Cardiac fibroblast (primary cell): Measurements from ENCODE around the gene MANSC4.

Experiments
- DNase-seq, 2 donors: peaks; one replicate each; pipeline versions ENCODE4 v3.0.0 to v3.0.0-alpha.2; 2010; ENCODE audit warnings: low read depth in 2 of 2
- H3K4me3 ChIP-seq, 2 donors: replicated peaks in 1 of 2; 1 replicate in 1 of 2; 2 replicates in 1 of 2; pipeline ENCODE4 v1.5.1; 2011; ENCODE audit warnings: low read depth in 2 of 2, low read length in 2 of 2, mild to moderate bottlenecking in 2 of 2, moderate library complexity in 1 of 2
- CTCF ChIP-seq: IDR thresholded peaks from one replicate; pipeline ENCODE4 v1.5.1; 2011; ENCODE audit warnings: low read depth, mild to moderate bottlenecking, low read length, inconsistent platforms

MANSC4 gene

GRCh38 chr12:27802511-27802910, 22.5 kb upstream of the MANSC4 start:
- H3K4me3 ChIP-seq, result no peak overlapping the region
- no peak for TF ChIP-seq CTCF
- DNase-seq, result no peak

- TF ChIP-seq CTCF, result no peak
- H3K4me3 ChIP-seq, result no peak overlapping the region
- DNase-seq, result no peak
These were observed 21.6 kb upstream of the MANSC4 start for GRCh38 chr12:27801630-27802029.

GRCh38 chr12:27800819-27801218, 20.8 kb upstream of the MANSC4 start:
- no peak for DNase-seq
- H3K4me3 ChIP-seq, result no peak overlapping the region
- no peak for TF ChIP-seq CTCF

- no peak overlapping the region for H3K4me3 ChIP-seq
- no peak for DNase-seq
- no peak for TF ChIP-seq CTCF
These were observed 17.4 kb upstream of the MANSC4 start for GRCh38 chr12:27797301-27798025.

- DNase-seq, result no peak
- no peak overlapping the region for H3K4me3 ChIP-seq
- TF ChIP-seq CTCF, result no peak
These were observed 16.1 kb upstream of the MANSC4 start for GRCh38 chr12:27796128-27796527.

- no peak overlapping the region for H3K4me3 ChIP-seq
- TF ChIP-seq CTCF, result no peak
These were observed 15.0 kb upstream of the MANSC4 start for GRCh38 chr12:27794818-27795584.

More at GRCh38 chr12:27794818-27795584, 15.0 kb upstream of the MANSC4 start:
- DNase-seq, result no peak
